ENCODE results near the gene QARS1. TPM values are rescaled to one million over a fixed set of nuclear protein-coding genes. Genes with fewer than 3 reads are reported as not detected.
A peak's percentile ranks its signal among the peaks of the same experiment; 100 is the strongest.

Gene QARS1
- polyA plus RNA-seq, 3 donors, result 142 to 326 (median 142) TPM

DNA sequence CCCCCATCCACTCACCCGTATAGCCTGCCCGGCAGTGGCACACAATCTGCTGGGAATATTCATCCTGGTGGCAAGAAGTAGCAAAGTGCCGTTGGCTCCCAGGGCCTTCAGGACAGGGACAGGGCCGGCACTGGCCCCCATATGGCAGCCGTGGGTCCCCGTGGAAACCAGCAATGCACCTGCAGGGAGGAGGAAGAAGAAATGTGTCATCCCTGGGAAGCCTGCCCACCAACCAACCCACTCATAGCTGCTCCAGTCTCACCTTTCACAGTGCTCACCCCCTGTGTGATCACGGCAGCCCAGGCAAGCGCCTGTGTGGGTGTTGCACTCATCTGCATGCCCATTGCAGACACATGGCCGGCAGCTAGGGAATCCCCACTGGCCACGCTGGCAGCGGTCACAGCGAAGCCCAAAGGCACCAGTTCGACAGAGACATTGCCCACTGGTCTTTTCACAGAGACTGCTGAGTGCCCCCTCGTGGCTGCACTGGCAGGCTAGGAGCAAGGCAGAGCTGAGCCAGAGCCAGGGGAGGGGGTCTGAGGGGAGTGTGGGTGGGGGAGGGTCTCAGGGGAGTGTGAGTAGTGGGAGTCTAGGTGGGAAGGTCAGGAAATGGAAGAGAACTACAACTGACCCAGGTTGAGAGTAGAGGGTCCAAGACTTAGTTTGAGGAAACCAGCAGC lies 20.6 kb upstream of the QARS1 start:
- Histone ChIP-seq H4K20me1 (ENCODE audit: insufficient read depth, low read length) (no peaks in the 10 kb centered on the region), H3K9me3 (replicated peaks in 1 of 2; ENCODE audit: control insufficient read depth in 1 of 2, insufficient read depth in 1 of 2, low read length in 2 of 2) (no peaks in the 10 kb centered on the region), H2AFZ (ENCODE audit: insufficient read depth, low read depth, low read length, poor library complexity, severe bottlenecking) (no peak overlapping the region), H3K36me3 (replicated peaks in 1 of 2; ENCODE audit: control insufficient read depth in 1 of 2, insufficient read depth in 2 of 2, low read length in 2 of 2) (no peaks in the 10 kb centered on the region), H3K27me3 (ENCODE audit: control insufficient read depth in 2 of 2, insufficient read depth in 2 of 2, low read length in 2 of 2) (no peaks in the 10 kb centered on the region), H3K27ac (ENCODE audit: low read depth in 1 of 2, low read length in 2 of 2) (no peak overlapping the region), H3K4me3 (replicated peaks in 1 of 3; ENCODE audit: low read depth in 2 of 3, low read length in 3 of 3) (no peak overlapping the region), H3K9ac (ENCODE audit: insufficient read depth, low read length, poor library complexity, severe bottlenecking) (no peak overlapping the region), H3K79me2 (ENCODE audit: insufficient read depth, low read length) (peaks cover 4% of the 10 kb centered on the region), H3K4me1 (ENCODE audit: control insufficient read depth in 1 of 2, insufficient read depth in 2 of 2, low read length in 2 of 2) (peaks cover 6 to 10% of the 10 kb centered on the region in 2 donors), H3K4me2 (replicated peaks; ENCODE audit: extremely low read depth, low read length, poor library complexity, severe bottlenecking) (no peak overlapping the region)
- intact Hi-C loops (cut with micrococcal nuclease), result no loop called here
- H3K36me3 Mint-ChIP-seq, result peaks cover 0 to 2% of the 10 kb centered on the region in 2 donors
- H3K27me3 Mint-ChIP-seq (ENCODE audit: low read depth in 3 of 3), result no peaks in the 10 kb centered on the region
- no peak overlapping the region for H3K4me3 Mint-ChIP-seq
- no peak for DNase-seq
- WGBS (ENCODE audit: insufficient coverage), result 90% methylated on average over 12 of the region's 14 CpGs
- H3K27ac Mint-ChIP-seq, result peak overlapping the region in 1 of 7 donors; percentile 25
- peaks cover 0 to 1% (median 0%) of the 10 kb centered on the region in 7 donors for H3K9me3 Mint-ChIP-seq
- H3K4me1 Mint-ChIP-seq, result peaks cover under 1% of the 10 kb centered on the region
- TF ChIP-seq CTCF (IDR thresholded peaks at IDR 0.05), result no peak

DNA sequence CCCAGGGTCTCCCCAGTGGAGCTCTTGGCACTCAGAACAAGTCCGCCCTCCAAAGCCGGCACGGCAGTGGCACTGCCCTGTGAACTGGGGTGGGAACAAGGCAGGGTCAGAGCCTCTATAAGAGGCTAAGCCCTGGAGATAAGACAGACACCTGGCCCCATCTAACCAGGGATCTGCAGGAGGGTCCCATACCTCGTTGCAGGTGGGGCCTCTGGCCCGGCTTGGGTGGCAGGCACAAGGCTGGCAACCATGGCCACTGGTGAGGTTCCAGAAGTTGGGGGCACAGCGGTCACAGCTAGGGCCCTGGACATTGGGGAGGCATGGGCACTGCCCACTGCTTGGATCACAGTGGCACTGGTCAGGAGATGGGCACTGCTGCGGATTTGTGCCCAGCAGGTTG lies 19.6 kb upstream of the QARS1 start:
- 96% methylated on average over 7 of the region's 7 CpGs for WGBS (ENCODE audit: insufficient coverage)
- Mint-ChIP-seq H3K27ac (no peak overlapping the region), H3K9me3 (no peaks in the 10 kb centered on the region), H3K36me3 (no peaks in the 10 kb centered on the region), H3K27me3 (ENCODE audit: low read depth in 3 of 3) (no peaks in the 10 kb centered on the region), H3K4me3 (no peak overlapping the region), H3K4me1 (peaks cover 10% of the 10 kb centered on the region)
- H3K27ac ChIP-seq (ENCODE audit: low read depth in 1 of 2, low read length in 2 of 2), result no peak overlapping the region
- peaks cover 16 to 19% of the 10 kb centered on the region in 2 donors for H3K4me1 ChIP-seq (ENCODE audit: control insufficient read depth in 1 of 2, insufficient read depth in 2 of 2, low read length in 2 of 2)
- H3K4me2 ChIP-seq (replicated peaks; ENCODE audit: extremely low read depth, low read length, poor library complexity, severe bottlenecking), result no peak overlapping the region
- intact Hi-C loops (cut with micrococcal nuclease), result no loop called here
- no peak overlapping the region for H3K9ac ChIP-seq (ENCODE audit: insufficient read depth, low read length, poor library complexity, severe bottlenecking)
- no peaks in the 10 kb centered on the region for H3K27me3 ChIP-seq (ENCODE audit: control insufficient read depth in 2 of 2, insufficient read depth in 2 of 2, low read length in 2 of 2)
- peaks cover 13% of the 10 kb centered on the region for H3K79me2 ChIP-seq (ENCODE audit: insufficient read depth, low read length)
- H3K9me3 ChIP-seq (replicated peaks in 1 of 2; ENCODE audit: control insufficient read depth in 1 of 2, insufficient read depth in 1 of 2, low read length in 2 of 2), result no peaks in the 10 kb centered on the region
- no peak overlapping the region for H2AFZ ChIP-seq (ENCODE audit: insufficient read depth, low read depth, low read length, poor library complexity, severe bottlenecking)
- H3K4me3 ChIP-seq (replicated peaks in 1 of 3; ENCODE audit: low read depth in 2 of 3, low read length in 3 of 3), result no peak overlapping the region
- no peak for TF ChIP-seq CTCF (IDR thresholded peaks at IDR 0.05)
- no peak for DNase-seq
- no peaks in the 10 kb centered on the region for H4K20me1 ChIP-seq (ENCODE audit: insufficient read depth, low read length)
- H3K36me3 ChIP-seq (replicated peaks in 1 of 2; ENCODE audit: control insufficient read depth in 1 of 2, insufficient read depth in 2 of 2, low read length in 2 of 2), result peaks cover 0 to 2% of the 10 kb centered on the region in 2 donors

Measured in CD14-positive monocyte (primary cell).